Measurements from ENCODE around the gene MYO1E. TPM values are rescaled to one million over a fixed set of nuclear protein-coding genes. Genes with fewer than 3 reads are reported as not detected.

The MYO1E gene
- total RNA-seq, 1 donor from 2014 or later = 192 TPM

DNA sequence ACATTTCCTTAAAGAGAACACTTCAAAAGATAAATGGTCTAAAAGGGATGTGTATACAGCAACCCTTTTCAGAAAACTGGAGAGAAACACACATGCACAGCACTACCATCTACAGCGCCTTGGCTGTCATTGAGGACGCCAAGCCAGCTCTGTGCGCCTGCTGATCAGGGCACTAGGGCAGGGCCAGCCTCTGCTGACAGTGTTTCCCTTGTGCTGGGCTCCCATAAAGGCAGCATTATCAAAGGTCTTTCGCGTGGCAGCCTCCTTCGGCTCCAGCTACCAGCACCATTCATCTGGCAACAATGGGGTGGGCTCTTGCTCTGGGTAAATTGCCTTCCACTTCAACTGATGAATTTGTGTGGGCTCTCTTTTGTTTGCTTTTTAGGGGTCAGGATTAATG is 112.6 kb downstream of the MYO1E start:
- Mint-ChIP-seq H3K9me3 (ENCODE audit: low read depth) (no peaks in the 10 kb centered on the region), H3K4me1 (ENCODE audit: low read depth) (no peaks in the 10 kb centered on the region), H3K4me3 (ENCODE audit: unreplicated experiment) (no peak overlapping the region), H3K36me3 (ENCODE audit: low read depth) (peaks cover 17% of the 10 kb centered on the region), H3K27ac (ENCODE audit: unreplicated experiment) (no peak overlapping the region), H3K27me3 (ENCODE audit: low read depth) (no peaks in the 10 kb centered on the region)
- no peak for TF ChIP-seq CTCF (IDR thresholded peaks at IDR 0.05)
- DNase-seq (ENCODE audit: low spot score) = no peak

- TF ChIP-seq CTCF (IDR thresholded peaks at IDR 0.05) = no peak
- no peak for DNase-seq (ENCODE audit: low spot score)
- H3K27ac Mint-ChIP-seq (ENCODE audit: unreplicated experiment) = no peak overlapping the region
- H3K4me3 Mint-ChIP-seq (ENCODE audit: unreplicated experiment) = no peak overlapping the region
- H3K36me3 Mint-ChIP-seq (ENCODE audit: low read depth) = peaks cover 19% of the 10 kb centered on the region
- no peaks in the 10 kb centered on the region for H3K4me1 Mint-ChIP-seq (ENCODE audit: low read depth)
- no peaks in the 10 kb centered on the region for H3K9me3 Mint-ChIP-seq (ENCODE audit: low read depth)
- no peaks in the 10 kb centered on the region for H3K27me3 Mint-ChIP-seq (ENCODE audit: low read depth)
These were observed 113.3 kb downstream of the MYO1E start for GRCh38 chr15:59259137-59259943.

- Mint-ChIP-seq H3K27ac (ENCODE audit: unreplicated experiment) (no peak overlapping the region), H3K27me3 (ENCODE audit: low read depth) (no peaks in the 10 kb centered on the region), H3K4me3 (ENCODE audit: unreplicated experiment) (no peak overlapping the region), H3K9me3 (ENCODE audit: low read depth) (no peaks in the 10 kb centered on the region), H3K36me3 (ENCODE audit: low read depth) (peaks cover 20% of the 10 kb centered on the region), H3K4me1 (ENCODE audit: low read depth) (no peaks in the 10 kb centered on the region)
- no peak for TF ChIP-seq CTCF (IDR thresholded peaks at IDR 0.05)
- DNase-seq (ENCODE audit: low spot score) = no peak
These were observed 114.4 kb downstream of the MYO1E start for GRCh38 chr15:59258317-59258716.

- TF ChIP-seq CTCF (IDR thresholded peaks at IDR 0.05) = no peak
- Mint-ChIP-seq H3K27ac (ENCODE audit: unreplicated experiment) (no peak overlapping the region), H3K27me3 (ENCODE audit: low read depth) (no peaks in the 10 kb centered on the region), H3K36me3 (ENCODE audit: low read depth) (peaks cover 22% of the 10 kb centered on the region), H3K9me3 (ENCODE audit: low read depth) (no peaks in the 10 kb centered on the region), H3K4me1 (ENCODE audit: low read depth) (no peaks in the 10 kb centered on the region), H3K4me3 (ENCODE audit: unreplicated experiment) (no peak overlapping the region)
- no peak for DNase-seq (ENCODE audit: low spot score)
These were observed 115.5 kb downstream of the MYO1E start for GRCh38 chr15:59257140-59257539.

- peaks cover 21% of the 10 kb centered on the region for H3K36me3 Mint-ChIP-seq (ENCODE audit: low read depth)
- no peaks in the 10 kb centered on the region for H3K9me3 Mint-ChIP-seq (ENCODE audit: low read depth)
- H3K27ac Mint-ChIP-seq (ENCODE audit: unreplicated experiment) = no peak overlapping the region
- H3K4me3 Mint-ChIP-seq (ENCODE audit: unreplicated experiment) = no peak overlapping the region
- no peak for DNase-seq (ENCODE audit: low spot score)
- H3K4me1 Mint-ChIP-seq (ENCODE audit: low read depth) = no peaks in the 10 kb centered on the region
- TF ChIP-seq CTCF (IDR thresholded peaks at IDR 0.05) = no peak
- H3K27me3 Mint-ChIP-seq (ENCODE audit: low read depth) = no peaks in the 10 kb centered on the region
These were observed 116.2 kb downstream of the MYO1E start for GRCh38 chr15:59256482-59256881.

Data from chondrocyte (in vitro differentiated cells).